Chondrocyte (in vitro differentiated cells): ENCODE results near the gene SLC35E3. TPM values are rescaled to one million over a fixed set of nuclear protein-coding genes. Genes with fewer than 3 reads are reported as not detected.
A peak's percentile ranks its signal among the peaks of the same experiment; 100 is the strongest.

Experiments
- DNase-seq: peaks from one replicate; pipeline ENCODE4 v3.0.0; 2021; ENCODE audit warnings: mixed read lengths, low spot score
- H3K27ac Mint-ChIP-seq: one replicate; pipeline ENCODE4 v1.8.0; 2021; ENCODE audit warnings: mild to moderate bottlenecking, moderate library complexity, mixed read lengths; ENCODE audit not compliant: unreplicated experiment
- H3K27me3 Mint-ChIP-seq: 2 replicates; pipeline ENCODE4 v1.8.0; 2021; ENCODE audit warnings: low read depth, mixed read lengths
- H3K36me3 Mint-ChIP-seq: 2 replicates; pipeline ENCODE4 v1.8.0; 2021; ENCODE audit warnings: low read depth, mixed read lengths
- H3K4me1 Mint-ChIP-seq: 2 replicates; pipeline ENCODE4 v1.8.0; 2021; ENCODE audit warnings: low read depth, mild to moderate bottlenecking, mixed read lengths
- H3K4me3 Mint-ChIP-seq: one replicate; pipeline ENCODE4 v1.8.0; 2021; ENCODE audit warnings: mild to moderate bottlenecking, moderate library complexity, mixed read lengths; ENCODE audit not compliant: unreplicated experiment
- H3K9me3 Mint-ChIP-seq: 2 replicates; pipeline ENCODE4 v1.8.0; 2021; ENCODE audit warnings: low read depth, mixed read lengths
- long read RNA-seq: library from polyadenylated mRNA; stranded (forward); transcript quantifications from one replicate; pipeline ENCODE4 v2.0.0, GENCODE V29; 2021
- total RNA-seq: library from RNA; stranded (reverse); gene quantifications from 3 replicates; pipeline ENCODE4 v1.2.1, GENCODE V29; 2021
- TF ChIP-seq, protein P1 (sequence below): fragments of 200-600 bp; sonication (generic); IDR thresholded peaks from 2 replicates; pipeline ENCODE4 v1.5.0; 2021; ENCODE audit warnings: antibody characterized with exemption, mild to moderate bottlenecking, moderate library complexity

Gene SLC35E3
- 10.7 to 13.6 TPM (median 11.6 TPM) in 3 replicates for total RNA-seq
- long read RNA-seq, full-length matches to known transcripts, result 31 of 38 reads
- long read RNA-seq, partial matches to known transcripts, result 0 of 38 reads
- long read RNA-seq, other reads (novel, unspliced or antisense), result 7 of 38 reads

DNA sequence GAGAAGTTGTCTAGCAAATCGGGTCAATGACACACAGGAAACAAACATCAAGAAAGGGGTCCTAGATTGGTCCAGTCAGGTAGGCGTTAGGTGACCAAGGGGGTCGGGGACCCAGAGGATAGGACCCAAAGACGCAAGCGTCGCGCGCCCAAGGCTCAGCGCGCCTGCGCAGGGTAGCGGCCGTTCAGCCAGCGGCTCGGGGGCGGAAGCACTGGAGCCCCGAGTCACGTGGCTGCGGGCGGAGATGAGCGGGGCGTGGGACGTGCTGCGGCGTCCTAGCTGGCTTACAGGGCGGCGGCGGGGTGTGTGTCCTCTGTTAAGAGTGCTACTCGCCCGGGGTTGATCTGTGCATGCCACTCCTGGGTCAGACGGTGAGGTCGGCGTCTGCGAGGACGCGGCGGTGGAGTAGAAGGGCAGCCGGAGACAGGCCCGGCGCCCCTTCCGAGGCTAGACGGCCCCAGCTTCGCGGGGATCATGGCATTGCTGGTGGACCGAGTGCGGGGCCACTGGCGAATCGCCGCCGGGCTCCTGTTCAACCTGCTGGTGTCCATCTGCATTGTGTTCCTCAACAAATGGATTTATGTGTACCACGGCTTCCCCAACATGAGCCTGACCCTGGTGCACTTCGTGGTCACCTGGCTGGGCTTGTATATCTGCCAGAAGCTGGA lies at the start of gene SLC35E3:
Gene SLC35E3, plus strand, starts transcription at position 273 of the 668 bp plus-strand sequence. Its CDS starts 202 bp downstream, at position 475.
- Mint-ChIP-seq H3K9me3 (no peaks in the 10 kb centered on the region), H3K27ac (peak within 1 kb of the TSS; percentile 92), H3K4me3 (peak within 1 kb of the TSS; percentile 95), H3K4me1 (peaks cover 45% of the 10 kb centered on the region), H3K27me3 (no peaks in the 10 kb centered on the region), H3K36me3 (no peaks in the 10 kb centered on the region)
- peak; percentile 97 for DNase-seq
- TF ChIP-seq, protein P1, sequence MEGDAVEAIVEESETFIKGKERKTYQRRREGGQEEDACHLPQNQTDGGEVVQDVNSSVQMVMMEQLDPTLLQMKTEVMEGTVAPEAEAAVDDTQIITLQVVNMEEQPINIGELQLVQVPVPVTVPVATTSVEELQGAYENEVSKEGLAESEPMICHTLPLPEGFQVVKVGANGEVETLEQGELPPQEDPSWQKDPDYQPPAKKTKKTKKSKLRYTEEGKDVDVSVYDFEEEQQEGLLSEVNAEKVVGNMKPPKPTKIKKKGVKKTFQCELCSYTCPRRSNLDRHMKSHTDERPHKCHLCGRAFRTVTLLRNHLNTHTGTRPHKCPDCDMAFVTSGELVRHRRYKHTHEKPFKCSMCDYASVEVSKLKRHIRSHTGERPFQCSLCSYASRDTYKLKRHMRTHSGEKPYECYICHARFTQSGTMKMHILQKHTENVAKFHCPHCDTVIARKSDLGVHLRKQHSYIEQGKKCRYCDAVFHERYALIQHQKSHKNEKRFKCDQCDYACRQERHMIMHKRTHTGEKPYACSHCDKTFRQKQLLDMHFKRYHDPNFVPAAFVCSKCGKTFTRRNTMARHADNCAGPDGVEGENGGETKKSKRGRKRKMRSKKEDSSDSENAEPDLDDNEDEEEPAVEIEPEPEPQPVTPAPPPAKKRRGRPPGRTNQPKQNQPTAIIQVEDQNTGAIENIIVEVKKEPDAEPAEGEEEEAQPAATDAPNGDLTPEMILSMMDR, result peak; percentile 9

DNA sequence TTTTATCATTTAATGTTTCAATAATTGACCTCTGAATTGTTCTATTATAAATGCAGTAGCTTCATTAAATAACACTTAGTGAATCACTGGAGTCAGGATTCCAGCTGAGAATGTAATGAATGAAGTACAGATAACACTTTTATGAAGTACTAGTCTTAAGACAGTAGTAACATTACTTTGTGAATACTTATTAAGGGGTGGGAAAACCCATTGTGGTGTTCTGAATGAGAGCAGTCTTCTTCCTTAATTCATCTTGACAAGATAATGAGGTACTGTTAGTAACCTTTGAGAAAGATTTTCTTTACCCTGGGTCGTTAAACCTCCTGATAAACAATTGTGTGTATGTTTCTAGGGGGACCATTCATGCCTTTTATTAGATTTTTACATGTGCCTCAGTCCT lies 46.5 kb upstream of the SLC35E3 start:
- TF ChIP-seq, protein P1, result no peak
- Mint-ChIP-seq H3K4me3 (no peak overlapping the region), H3K27me3 (no peaks in the 10 kb centered on the region), H3K27ac (no peak overlapping the region), H3K4me1 (no peaks in the 10 kb centered on the region), H3K9me3 (no peaks in the 10 kb centered on the region), H3K36me3 (peaks cover 22% of the 10 kb centered on the region)
- DNase-seq, result no peak

DNA sequence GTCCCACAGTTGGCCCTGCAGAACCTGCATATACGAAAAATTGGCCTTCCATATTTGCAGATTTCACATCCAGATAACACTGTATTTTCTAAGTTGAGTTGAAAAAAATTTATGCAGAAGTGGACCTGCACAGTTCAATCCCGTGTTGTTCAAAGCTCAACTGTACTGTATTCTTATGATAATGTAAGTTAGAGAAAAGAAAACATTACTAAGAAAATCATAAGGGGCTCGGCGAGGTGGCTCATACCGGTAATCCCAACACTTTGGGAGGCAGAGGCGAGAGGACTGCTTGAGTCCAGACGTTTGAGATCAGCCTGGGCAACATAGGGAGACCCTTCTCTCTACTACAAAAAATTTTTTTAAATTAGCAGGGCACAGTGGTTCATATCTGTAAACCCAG lies 18.2 kb upstream of the SLC35E3 start:
- TF ChIP-seq, protein P1, result no peak
- peaks cover 5% of the 10 kb centered on the region for H3K36me3 Mint-ChIP-seq
- H3K27me3 Mint-ChIP-seq, result no peaks in the 10 kb centered on the region

DNA sequence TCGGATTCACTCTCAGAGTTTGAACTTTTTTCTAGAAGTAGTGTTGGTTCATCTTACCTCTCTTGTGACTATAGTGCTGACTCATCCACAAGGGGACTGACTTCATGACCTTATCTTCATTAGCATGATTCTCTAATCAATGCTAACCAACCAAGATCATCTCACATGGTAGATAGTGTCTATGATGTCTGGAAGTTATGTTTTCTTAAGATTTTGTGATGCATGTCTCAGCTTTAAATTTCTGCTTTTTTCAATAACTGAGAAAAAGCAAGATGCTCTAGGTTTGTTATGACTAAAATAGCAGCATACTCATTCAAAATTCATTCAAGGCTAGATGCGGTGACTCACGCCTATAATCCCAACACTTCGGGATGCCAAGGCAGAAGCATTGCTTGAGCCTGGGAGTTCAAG lies 12.3 kb upstream of the SLC35E3 start:
- Mint-ChIP-seq H3K9me3 (no peaks in the 10 kb centered on the region), H3K4me1 (no peaks in the 10 kb centered on the region), H3K27ac (no peak overlapping the region), H3K36me3 (peaks cover 9% of the 10 kb centered on the region), H3K4me3 (no peak overlapping the region), H3K27me3 (no peaks in the 10 kb centered on the region)
- DNase-seq, result no peak
- TF ChIP-seq, protein P1, result no peak

More for the DNA sequence above, 18.2 kb upstream of the SLC35E3 start:
- H3K4me1 Mint-ChIP-seq, result no peaks in the 10 kb centered on the region
- H3K9me3 Mint-ChIP-seq, result no peaks in the 10 kb centered on the region
- no peak for DNase-seq
- H3K4me3 Mint-ChIP-seq, result no peak overlapping the region
- H3K27ac Mint-ChIP-seq, result no peak overlapping the region

DNA sequence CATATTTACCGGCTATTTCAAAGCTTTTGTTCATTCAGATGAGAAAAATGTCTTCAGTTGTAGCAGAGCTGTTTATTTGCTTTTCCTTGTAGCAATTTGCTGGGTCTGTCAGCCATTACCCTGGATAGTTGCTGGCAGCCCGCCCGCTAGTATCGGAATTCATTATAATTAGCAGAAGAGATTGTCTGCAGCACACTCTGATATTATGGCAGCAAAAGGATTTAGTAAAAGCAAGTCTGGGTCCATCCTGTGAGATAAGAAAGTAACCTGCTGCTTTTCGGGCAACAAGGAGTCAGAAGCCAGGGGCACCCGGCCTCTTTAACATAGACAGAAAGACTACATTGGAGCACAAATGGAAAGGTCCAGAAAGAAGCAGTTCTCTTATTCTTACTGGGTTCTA lies 6.1 kb upstream of the SLC35E3 start:
- Mint-ChIP-seq H3K36me3 (peaks cover 7% of the 10 kb centered on the region), H3K4me3 (no peak overlapping the region), H3K4me1 (peaks cover 3% of the 10 kb centered on the region), H3K9me3 (no peaks in the 10 kb centered on the region), H3K27me3 (no peaks in the 10 kb centered on the region), H3K27ac (no peak overlapping the region)
- TF ChIP-seq, protein P1, result no peak
- DNase-seq, result no peak
